K562 (cell line): ENCODE measurements around the gene LYPLA2. TPM values are rescaled to one million over a fixed set of nuclear protein-coding genes. Genes with fewer than 3 reads are reported as not detected.
A peak's percentile ranks its signal among the peaks of the same experiment; 100 is the strongest.
"Not testable (repeated sequence)": the region's sequence is repeated elsewhere in the genome, so short reads cannot be mapped to it uniquely, and the experiment has no call there.

Experiments used
- ATAC-seq: fragments of 200-7000 bp; cut with Tn5 transposase; 3 replicates; pipeline ENCODE4 v1.9.1; 2020; ENCODE audit warnings: moderate library complexity
- BruUV-seq: library from RNA; stranded (reverse); fragments of 400-500 nt; replicated peaks from 2 replicates; lab custom pipeline; 2021; lab: Mats Ljungman, UMichigan
- CTCF ChIA-PET: fragments of 300-600 bp; formaldehyde crosslinking; extraction: SDS; loops from one replicate; lab custom pipeline; 2021; ENCODE audit warnings: low intra/inter-chr PET ratio; lab: Yijun Ruan, JAX
- POLR2A ChIA-PET: fragments of 300-600, 350-650 bp; sonication (Branson Sonifier 250); formaldehyde crosslinking; extraction: SDS; loops from one replicate; lab custom pipeline; 2021; ENCODE audit warnings: antibody characterized with exemption, inconsistent platforms; lab: Yijun Ruan, JAX
- DNase-seq, 4 experiments: peaks; one replicate each; pipeline versions ENCODE4 v3.0.0 to v3.0.0-alpha.2; 2011 to 2018; ENCODE audit warnings: low spot score in 3 of 4, mixed read lengths in 3 of 4; ENCODE audit errors: extremely low read depth in 1 of 4
- FAIRE-seq: peaks from 2 replicates; lab custom pipeline; 2011; peaks lifted over from hg19 to GRCh38; lab: Jason Lieb, UNC
- H2AFZ ChIP-seq: 2 replicates; pipeline ENCODE4 v1.6.0; 2011; ENCODE audit warnings: low read depth, low read length, control low read depth, inconsistent platforms
- H3K27ac ChIP-seq: fragments of 200-600 bp; 3 replicates; pipeline ENCODE4 v1.8.0; 2011; ENCODE audit warnings: low read depth, mild to moderate bottlenecking, control low read depth, inconsistent platforms, low read length, moderate library complexity, mixed read lengths; ENCODE audit errors: extremely low read depth
- H3K27me3 ChIP-seq, 2 experiments: fragments of 300-600 bp in 1 of 2; 2 replicates in 1 of 2; 3 replicates in 1 of 2; pipeline versions ENCODE4 v1.6.0 to v1.8.0; 2011; ENCODE audit warnings: inconsistent platforms in 2 of 2, low read length in 2 of 2, mild to moderate bottlenecking in 1 of 2, mixed read lengths in 1 of 2, moderate library complexity in 1 of 2; ENCODE audit not compliant: control insufficient read depth in 2 of 2, insufficient read depth in 2 of 2
- H3K36me3 ChIP-seq: fragments of 300-600 bp; 3 replicates; pipeline ENCODE4 v1.8.0; 2011; ENCODE audit warnings: mild to moderate bottlenecking, low read length, inconsistent platforms; ENCODE audit not compliant: control insufficient read depth, insufficient read depth
- H3K4me1 ChIP-seq, 2 experiments: fragments of 200-600 bp in 1 of 2; replicated peaks in 1 of 2; 2 replicates in 1 of 2; 3 replicates in 1 of 2; pipeline versions ENCODE4 v1.5.1 to v1.8.0; 2011; ENCODE audit warnings: inconsistent platforms in 2 of 2, low read length in 2 of 2, mild to moderate bottlenecking in 1 of 2, mixed read lengths in 1 of 2, moderate library complexity in 1 of 2; ENCODE audit not compliant: control insufficient read depth in 2 of 2, insufficient read depth in 2 of 2
- H3K4me2 ChIP-seq: 2 replicates; pipeline ENCODE4 v1.6.1; 2011; ENCODE audit warnings: low read length, control low read depth, inconsistent platforms, mixed read lengths; ENCODE audit not compliant: insufficient read depth
- H3K4me3 ChIP-seq: fragments of 200-600 bp; sonication (generic), shearing (Covaris generic); 2 replicates; pipeline ENCODE4 v1.5.1; 2016; ENCODE audit warnings: control low read depth, inconsistent platforms
- H3K79me2 ChIP-seq: fragments of 200-600 bp; 3 replicates; pipeline ENCODE4 v1.8.0; 2011; ENCODE audit warnings: low read length, inconsistent platforms; ENCODE audit not compliant: control insufficient read depth, insufficient read depth
- H3K9ac ChIP-seq, 2 experiments: 2 replicates each; pipeline versions ENCODE4 v1.6.0 to v1.6.1; 2011; ENCODE audit warnings: low read depth in 2 of 2, low read length in 2 of 2, control low read depth in 1 of 2, inconsistent platforms in 1 of 2, mild to moderate bottlenecking in 1 of 2, mixed read lengths in 1 of 2; ENCODE audit not compliant: insufficient read depth in 1 of 2
- H3K9me1 ChIP-seq: one replicate; pipeline ENCODE4 v1.6.0; 2011; ENCODE audit warnings: inconsistent platforms, mild to moderate bottlenecking, low read length, moderate library complexity; ENCODE audit not compliant: control insufficient read depth, insufficient read depth
- H3K9me3 ChIP-seq: replicated peaks from 2 replicates; pipeline ENCODE4 v1.5.1; 2011; ENCODE audit warnings: low read depth, low read length, inconsistent platforms; ENCODE audit not compliant: control insufficient read depth, insufficient read depth
- H4K20me1 ChIP-seq: replicated peaks from 2 replicates; pipeline ENCODE4 v1.6.1; 2011; ENCODE audit warnings: low read length, inconsistent platforms, mixed read lengths; ENCODE audit not compliant: control insufficient read depth, insufficient read depth
- NFIC ChIP-seq: fragments of 450-650 bp; IDR thresholded peaks from 2 replicates; pipeline ENCODE4 v1.6.1; 2017; ENCODE audit warnings: mild to moderate bottlenecking, inconsistent platforms
- ZSCAN29 ChIP-seq: fragments of 450-650 bp; IDR thresholded peaks from 2 replicates; pipeline ENCODE4 v1.6.1; 2017
- WGBS: fragments of 100-300 bp; shearing (Covaris generic); methylation state at CpG from one replicate; pipeline ENCODE4 v1.1.6; 2016; ENCODE audit warnings: low coverage, mixed read lengths; ENCODE audit not compliant: insufficient coverage; ENCODE audit errors: missing lambda C conversion rate; 5-methylcytosine and 5-hydroxymethylcytosine counted together
- in situ Hi-C: fragments of 300-500 bp; cut with MboI; formaldehyde crosslinking; loops from 4 replicates; pipeline ENCODE4 v1.15.0; 2018; ENCODE audit warnings: inconsistent platforms, mixed read lengths
- intact Hi-C: fragments of 100-400 bp; cut with micrococcal nuclease; formaldehyde crosslinking; loops from 2 replicates; pipeline ENCODE4 v1.14.2; 2022
- polyA plus RNA-seq, 8 experiments: library from polyadenylated mRNA; depleted of rRNA in 4 of 8; stranded (reverse) in 5 of 8; unstranded in 3 of 8; fragments of >200 nt; fragmentation: Nextera tagmentation in 2 of 8; fragmentation: Illumina TruSeq in 1 of 8; extraction: Ambion mirVana in 2 of 8; extraction: Trizol in 1 of 8; gene quantifications; 2 replicates each; pipeline versions ENCODE4 v1.2.1 to v1.2.3, GENCODE V29; 2011 to 2014; ENCODE audit warnings: inconsistent platforms in 1 of 8, missing spikeins in 1 of 8
- total RNA-seq, 7 experiments: library from RNA; depleted of rRNA in 6 of 7; stranded (reverse); fragments of >200 nt in 6 of 7; fragmentation: Illumina TruSeq in 2 of 7; extraction: Trizol in 2 of 7; gene quantifications; 2 replicates each; pipeline versions ENCODE4 v1.2.1 to v1.2.3, GENCODE V29; 2011 to 2021; ENCODE audit warnings: low replicate concordance in 1 of 7

LYPLA2 gene
- total and polyA plus RNA-seq, 9 of the 15 experiments (the other 6 are each of a cell fraction or from before 2014, with no cell fraction given), result 3.9 to 128 (median 60.1) TPM

DNA sequence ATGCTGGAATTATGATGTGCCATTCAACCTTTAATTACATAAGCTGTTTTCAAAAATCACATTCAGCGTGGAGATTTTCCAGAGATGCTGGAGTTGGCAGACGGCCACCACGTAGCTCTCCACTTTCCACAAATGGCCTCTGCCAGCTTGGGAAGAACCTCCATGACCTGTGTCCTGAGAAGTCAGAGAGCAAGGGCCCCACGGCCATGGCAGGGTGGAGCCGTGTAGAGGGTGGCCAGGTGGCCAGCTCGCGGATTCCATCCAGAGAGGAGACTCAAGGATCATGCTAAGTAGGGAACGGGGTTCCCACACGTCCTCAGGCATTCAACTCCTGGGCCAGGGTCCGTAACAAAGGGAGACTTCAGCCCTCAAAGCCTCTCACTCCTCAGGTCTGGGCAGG, 10.9 kb downstream of the LYPLA2 start:
- DNase-seq (no peak), ATAC-seq (no peak)
- H3K9ac ChIP-seq, result peak overlapping the region in 1 of 2 experiments; percentile 28; a peak in 2 of 4 replicates
- H3K36me3 ChIP-seq, result peaks cover 25% of the 10 kb centered on the region; the same call in 2 of the 3 replicates
- H3K9me3 ChIP-seq, result no peaks in the 10 kb centered on the region
- no peak overlapping the region for H3K4me3 ChIP-seq
- peak overlapping the region; percentile 96; the same call in 1 of the 2 replicates for H3K4me2 ChIP-seq
- 57% methylated on average over 10 of the region's 10 CpGs for WGBS
- CTCF ChIA-PET, result no interaction called here
- TF ChIP-seq NFIC, result peak; percentile 22; the same call in 1 of the 2 replicates
- no peak for TF ChIP-seq ZSCAN29
- TF ChIP-seq, all 486 proteins: peak for 1
- peaks cover 21 to 35% of the 10 kb centered on the region in 2 experiments for H3K4me1 ChIP-seq
- H3K9me1 ChIP-seq, result peaks cover 5% of the 10 kb centered on the region
- BruUV-seq, result no TSS peak
- in situ Hi-C loops (no loop called here), intact Hi-C loops (loop anchor here (2.0 kb wide), 1 partner anchor 29 kb away; no protein-coding TSS in a partner anchor)
- H2AFZ ChIP-seq, result no peak overlapping the region
- POLR2A ChIA-PET, result interaction anchor here (0.6 to 6.8 kb wide), 14 partner anchors 9 to 884 kb away, joined by 3 to 71 read pairs (median 3); partner anchors contain the start of genes LYPLA2, PITHD1 and PNRC2
- H3K27me3 ChIP-seq, result no peaks in the 10 kb centered on the region
- peaks cover 24% of the 10 kb centered on the region for H3K79me2 ChIP-seq
- H4K20me1 ChIP-seq, result no peaks in the 10 kb centered on the region
- H3K27ac ChIP-seq, result no peak overlapping the region
- FAIRE-seq, result no peak

DNA sequence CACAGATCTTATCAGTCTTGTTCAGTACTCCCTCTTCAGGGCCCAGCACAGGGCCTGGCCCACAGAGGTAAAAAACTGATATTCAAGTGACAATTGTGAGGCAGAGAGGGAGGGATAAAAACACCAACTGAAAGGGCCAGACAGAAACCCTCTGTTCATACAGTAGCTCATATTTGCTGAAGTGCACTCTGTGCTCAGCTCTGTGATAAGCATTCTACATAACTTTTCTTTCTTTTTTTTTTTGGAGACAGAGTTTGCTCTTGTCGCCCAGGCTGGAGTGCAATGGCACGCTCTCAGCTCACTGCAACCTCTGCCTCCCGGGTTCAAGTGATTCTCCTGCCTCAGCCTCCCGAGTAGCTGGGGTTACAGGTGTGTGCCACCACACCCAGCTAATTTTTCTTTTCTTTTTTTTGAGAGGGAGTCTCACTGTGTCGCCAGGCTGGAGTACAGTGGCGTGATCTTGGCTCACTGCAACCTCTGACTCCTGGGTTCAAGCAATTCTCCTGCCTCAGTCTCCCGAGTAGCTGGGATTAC, 11.9 kb downstream of the LYPLA2 start:
- H3K9me1 ChIP-seq, H3K27me3 ChIP-seq, in situ Hi-C loops, H3K9me3 ChIP-seq, H3K4me2 ChIP-seq, H3K9ac ChIP-seq, DNase-seq, BruUV-seq, H4K20me1 ChIP-seq, intact Hi-C loops, CTCF ChIA-PET, H3K27ac ChIP-seq, H2AFZ ChIP-seq, ATAC-seq, H3K4me3 ChIP-seq, FAIRE-seq: not testable (repeated sequence)
- 88% methylated on average over 6 of the region's 7 CpGs for WGBS
- H3K79me2 ChIP-seq, result peaks cover 24% of the 10 kb centered on the region
- H3K4me1 ChIP-seq, result peaks cover 29 to 37% of the 10 kb centered on the region in 2 experiments
- POLR2A ChIA-PET, result interaction anchor here (0.6 to 6.8 kb wide), 9 partner anchors 8 to 277 kb away, joined by 3 to 71 read pairs (median 4); partner anchors contain the start of genes LYPLA2, PITHD1 and PNRC2
- H3K36me3 ChIP-seq, result peaks cover 15% of the 10 kb centered on the region; the same call in 2 of the 3 replicates
